ENCODE measurements around the gene ADAMTS14. TPM values are rescaled to one million over a fixed set of nuclear protein-coding genes. Genes with fewer than 3 reads are reported as not detected.
"Not testable (repeated sequence)": the region's sequence is repeated elsewhere in the genome, so short reads cannot be mapped to it uniquely, and the experiment has no call there.

Gene ADAMTS14
- polyA plus RNA-seq, 1 donor = 7.2 TPM

GRCh38 chr10:70763567-70763966 lies 91.3 kb downstream of the ADAMTS14 start:
- DNase-seq = no peak
- no CpG with 5 or more reads among the region's 3 CpGs for WGBS (ENCODE audit: insufficient coverage, low lambda C conversion rate)

GRCh38 chr10:70765794-70766594 lies 93.7 kb downstream of the ADAMTS14 start:
- no peaks in the 10 kb centered on the region for H3K27me3 ChIP-seq (ENCODE audit: control insufficient read depth, insufficient read depth, low read length)
- WGBS (ENCODE audit: insufficient coverage, low lambda C conversion rate) = no CpG with 5 or more reads among the region's 8 CpGs
- no peak overlapping the region for H3K27ac ChIP-seq (ENCODE audit: low read length)
- peaks cover 7% of the 10 kb centered on the region for H3K9me3 ChIP-seq (ENCODE audit: control insufficient read depth, low read depth, low read length)
- DNase-seq = no peak
- no peak overlapping the region for H3K4me3 ChIP-seq (ENCODE audit: low read length)
- H3K4me1 ChIP-seq (ENCODE audit: control insufficient read depth, insufficient read depth, low read length) = peaks cover 8% of the 10 kb centered on the region
- H3K36me3 ChIP-seq (ENCODE audit: control insufficient read depth, insufficient read depth, low read length) = no peaks in the 10 kb centered on the region

More at GRCh38 chr10:70763567-70763966, 91.3 kb downstream of the ADAMTS14 start:
- H3K36me3 ChIP-seq (ENCODE audit: control insufficient read depth, insufficient read depth, low read length) = no peaks in the 10 kb centered on the region
- peaks cover 7% of the 10 kb centered on the region for H3K9me3 ChIP-seq (ENCODE audit: control insufficient read depth, low read depth, low read length)
- no peak overlapping the region for H3K27ac ChIP-seq (ENCODE audit: low read length)
- H3K4me3 ChIP-seq (ENCODE audit: low read length) = no peak overlapping the region
- H3K27me3 ChIP-seq (ENCODE audit: control insufficient read depth, insufficient read depth, low read length) = no peaks in the 10 kb centered on the region
- no peaks in the 10 kb centered on the region for H3K4me1 ChIP-seq (ENCODE audit: control insufficient read depth, insufficient read depth, low read length)

- not testable (repeated sequence) for DNase-seq; H3K27me3 ChIP-seq (ENCODE audit: control insufficient read depth, insufficient read depth, low read length); H3K36me3 ChIP-seq (ENCODE audit: control insufficient read depth, insufficient read depth, low read length); H3K9me3 ChIP-seq (ENCODE audit: control insufficient read depth, low read depth, low read length); H3K4me1 ChIP-seq (ENCODE audit: control insufficient read depth, insufficient read depth, low read length); H3K27ac ChIP-seq (ENCODE audit: low read length); H3K4me3 ChIP-seq (ENCODE audit: low read length)
- WGBS (ENCODE audit: insufficient coverage, low lambda C conversion rate) = no CpG with 5 or more reads among the region's 6 CpGs
These were observed 95.8 kb downstream of the ADAMTS14 start for GRCh38 chr10:70768026-70768685.

GRCh38 chr10:70769121-70769520 lies 96.8 kb downstream of the ADAMTS14 start:
- Histone ChIP-seq H3K4me3 (ENCODE audit: low read length) (no peak overlapping the region), H3K36me3 (ENCODE audit: control insufficient read depth, insufficient read depth, low read length) (no peaks in the 10 kb centered on the region), H3K27ac (ENCODE audit: low read length) (no peak overlapping the region), H3K9me3 (ENCODE audit: control insufficient read depth, low read depth, low read length) (peaks cover 7% of the 10 kb centered on the region), H3K4me1 (ENCODE audit: control insufficient read depth, insufficient read depth, low read length) (peaks cover 8% of the 10 kb centered on the region), H3K27me3 (ENCODE audit: control insufficient read depth, insufficient read depth, low read length) (no peaks in the 10 kb centered on the region)
- DNase-seq = no peak
- no CpG with 5 or more reads among the region's 4 CpGs for WGBS (ENCODE audit: insufficient coverage, low lambda C conversion rate)

- no peaks in the 10 kb centered on the region for H3K36me3 ChIP-seq (ENCODE audit: control insufficient read depth, insufficient read depth, low read length)
- WGBS (ENCODE audit: insufficient coverage, low lambda C conversion rate) = no CpG with 5 or more reads among the region's 2 CpGs
- H3K4me1 ChIP-seq (ENCODE audit: control insufficient read depth, insufficient read depth, low read length) = peaks cover 8% of the 10 kb centered on the region
- H3K27me3 ChIP-seq (ENCODE audit: control insufficient read depth, insufficient read depth, low read length) = no peaks in the 10 kb centered on the region
- no peak overlapping the region for H3K27ac ChIP-seq (ENCODE audit: low read length)
- H3K4me3 ChIP-seq (ENCODE audit: low read length) = no peak overlapping the region
- DNase-seq = peak in 1 of 2 donors; percentile 62
- peaks cover 7% of the 10 kb centered on the region for H3K9me3 ChIP-seq (ENCODE audit: control insufficient read depth, low read depth, low read length)
These were observed 97.7 kb downstream of the ADAMTS14 start for GRCh38 chr10:70770001-70770400.

GRCh38 chr10:70770516-70770915 lies 98.2 kb downstream of the ADAMTS14 start:
- not testable (repeated sequence) for DNase-seq; H3K27me3 ChIP-seq (ENCODE audit: control insufficient read depth, insufficient read depth, low read length); H3K36me3 ChIP-seq (ENCODE audit: control insufficient read depth, insufficient read depth, low read length); H3K4me3 ChIP-seq (ENCODE audit: low read length); H3K9me3 ChIP-seq (ENCODE audit: control insufficient read depth, low read depth, low read length); H3K4me1 ChIP-seq (ENCODE audit: control insufficient read depth, insufficient read depth, low read length); H3K27ac ChIP-seq (ENCODE audit: low read length)
- WGBS (ENCODE audit: insufficient coverage, low lambda C conversion rate) = no CpG with 5 or more reads among the region's 7 CpGs

GRCh38 chr10:70771311-70772194 lies 99.2 kb downstream of the ADAMTS14 start:
- H3K9me3 ChIP-seq (ENCODE audit: control insufficient read depth, low read depth, low read length) = no peaks in the 10 kb centered on the region
- no CpG with 5 or more reads among the region's 8 CpGs for WGBS (ENCODE audit: insufficient coverage, low lambda C conversion rate)
- DNase-seq = no peak
- no peak overlapping the region for H3K4me3 ChIP-seq (ENCODE audit: low read length)
- no peak overlapping the region for H3K27ac ChIP-seq (ENCODE audit: low read length)
- peaks cover 10% of the 10 kb centered on the region for H3K4me1 ChIP-seq (ENCODE audit: control insufficient read depth, insufficient read depth, low read length)
- H3K27me3 ChIP-seq (ENCODE audit: control insufficient read depth, insufficient read depth, low read length) = no peaks in the 10 kb centered on the region
- no peaks in the 10 kb centered on the region for H3K36me3 ChIP-seq (ENCODE audit: control insufficient read depth, insufficient read depth, low read length)

GRCh38 chr10:70772627-70773026 lies 100.3 kb downstream of the ADAMTS14 start:
- Histone ChIP-seq H3K4me3 (ENCODE audit: low read length) (no peak overlapping the region), H3K27ac (ENCODE audit: low read length) (no peak overlapping the region), H3K27me3 (ENCODE audit: control insufficient read depth, insufficient read depth, low read length) (no peaks in the 10 kb centered on the region), H3K4me1 (ENCODE audit: control insufficient read depth, insufficient read depth, low read length) (peaks cover 19% of the 10 kb centered on the region), H3K36me3 (ENCODE audit: control insufficient read depth, insufficient read depth, low read length) (no peaks in the 10 kb centered on the region), H3K9me3 (ENCODE audit: control insufficient read depth, low read depth, low read length) (no peaks in the 10 kb centered on the region)
- WGBS (ENCODE audit: insufficient coverage, low lambda C conversion rate) = no CpG with 5 or more reads among the region's 4 CpGs
- no peak for DNase-seq

- no peak for DNase-seq
- Histone ChIP-seq H3K4me1 (ENCODE audit: control insufficient read depth, insufficient read depth, low read length) (peaks cover 28% of the 10 kb centered on the region), H3K9me3 (ENCODE audit: control insufficient read depth, low read depth, low read length) (no peaks in the 10 kb centered on the region), H3K36me3 (ENCODE audit: control insufficient read depth, insufficient read depth, low read length) (no peaks in the 10 kb centered on the region), H3K27me3 (ENCODE audit: control insufficient read depth, insufficient read depth, low read length) (no peaks in the 10 kb centered on the region), H3K4me3 (ENCODE audit: low read length) (no peak overlapping the region), H3K27ac (ENCODE audit: low read length) (no peak overlapping the region)
- no CpG with 5 or more reads among the region's 9 CpGs for WGBS (ENCODE audit: insufficient coverage, low lambda C conversion rate)
These were observed 101.2 kb downstream of the ADAMTS14 start for GRCh38 chr10:70773461-70773860.
